ENCODE measurements around the gene COX20.

COX20 gene

GRCh38 chr1:244869364-244869827 is 33.9 kb downstream of the COX20 start:
- no peak overlapping the region for H3K9ac ChIP-seq (ENCODE audit: low read length)
- H3K4me2 ChIP-seq (ENCODE audit: low read depth, low read length, poor library complexity, severe bottlenecking): no peak overlapping the region
- H3K79me2 ChIP-seq (ENCODE audit: insufficient read depth, low read length): no peaks in the 10 kb centered on the region
- 0 out of 2 replicates have a peak, but pooled peaks cover 13% of the 10 kb centered on the region for H3F3A ChIP-seq (ENCODE audit: insufficient read depth)
- no peaks in the 10 kb centered on the region for H3K9me2 ChIP-seq (replicated peaks; ENCODE audit: insufficient read depth, low read length)
- no peak overlapping the region for H3K4me3 ChIP-seq (ENCODE audit: insufficient read depth, low read length, poor library complexity, severe bottlenecking)
- H3K36me3 ChIP-seq (ENCODE audit: low read length): no peaks in the 10 kb centered on the region
- H3K9me3 ChIP-seq (ENCODE audit: insufficient read depth, low read length): no peaks in the 10 kb centered on the region
- no peak overlapping the region for H3K27ac ChIP-seq (ENCODE audit: low read depth, low read length)
- no peak overlapping the region for H2AFZ ChIP-seq (ENCODE audit: low read depth, low read length, severe bottlenecking)
- H3K27me3 ChIP-seq (ENCODE audit: low read length): no peaks in the 10 kb centered on the region
- TF ChIP-seq EZH2phosphoT487 (conservative IDR thresholded peaks at IDR 0.05; ENCODE audit: low read length) (no peak), CTCF (IDR thresholded peaks at IDR 0.05; ENCODE audit: insufficient read depth, low read length, poor library complexity, severe bottlenecking) (no peak)
- no peaks in the 10 kb centered on the region for H4K20me1 ChIP-seq (ENCODE audit: low read depth, low read length)

DNA sequence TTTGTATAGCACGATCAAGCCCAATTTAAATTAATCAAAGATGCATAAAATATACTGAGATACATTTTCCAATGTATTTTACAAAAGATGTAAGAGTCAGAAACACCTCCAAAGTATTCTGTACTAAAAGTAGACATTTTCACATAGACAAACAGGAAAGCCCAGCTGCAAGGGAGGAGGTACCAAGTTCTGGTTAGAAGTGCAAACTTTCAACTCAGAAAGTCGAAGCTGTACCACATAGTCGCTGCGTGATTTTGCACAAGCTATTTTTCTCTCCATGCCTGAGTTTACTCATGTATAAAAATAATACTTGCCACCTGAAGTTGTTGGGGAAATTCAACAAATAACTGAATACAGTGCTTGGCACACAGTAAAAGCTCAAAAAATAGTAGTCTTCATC is 34.5 kb downstream of the COX20 start:
- H3K36me3 ChIP-seq (ENCODE audit: low read length): no peaks in the 10 kb centered on the region
- H3K27me3 ChIP-seq (ENCODE audit: low read length): no peaks in the 10 kb centered on the region
- no peaks in the 10 kb centered on the region for H3K9me2 ChIP-seq (replicated peaks; ENCODE audit: insufficient read depth, low read length)
- no peaks in the 10 kb centered on the region for H3K9me3 ChIP-seq (ENCODE audit: insufficient read depth, low read length)
- no peaks in the 10 kb centered on the region for H3K79me2 ChIP-seq (ENCODE audit: insufficient read depth, low read length)
- no peaks in the 10 kb centered on the region for H4K20me1 ChIP-seq (ENCODE audit: low read depth, low read length)
- TF ChIP-seq CTCF (IDR thresholded peaks at IDR 0.05; ENCODE audit: insufficient read depth, low read length, poor library complexity, severe bottlenecking) (no peak), EZH2phosphoT487 (conservative IDR thresholded peaks at IDR 0.05; ENCODE audit: low read length) (no peak)
- no peak overlapping the region for H3K9ac ChIP-seq (ENCODE audit: low read length)
- H3K4me3 ChIP-seq (ENCODE audit: insufficient read depth, low read length, poor library complexity, severe bottlenecking): no peak overlapping the region
- H3K4me2 ChIP-seq (ENCODE audit: low read depth, low read length, poor library complexity, severe bottlenecking): no peak overlapping the region
- no peak overlapping the region for H2AFZ ChIP-seq (ENCODE audit: low read depth, low read length, severe bottlenecking)
- H3K27ac ChIP-seq (ENCODE audit: low read depth, low read length): no peak overlapping the region
- H3F3A ChIP-seq (ENCODE audit: insufficient read depth): 0 out of 2 replicates have a peak, but pooled peaks cover 13% of the 10 kb centered on the region

GRCh38 chr1:244874974-244875579 is 39.6 kb downstream of the COX20 start:
- no peaks in the 10 kb centered on the region for H3K36me3 ChIP-seq (ENCODE audit: low read length)
- no peaks in the 10 kb centered on the region for H3K27me3 ChIP-seq (ENCODE audit: low read length)
- no peaks in the 10 kb centered on the region for H3K79me2 ChIP-seq (ENCODE audit: insufficient read depth, low read length)
- TF ChIP-seq EZH2phosphoT487 (conservative IDR thresholded peaks at IDR 0.05; ENCODE audit: low read length) (no peak), CTCF (IDR thresholded peaks at IDR 0.05; ENCODE audit: insufficient read depth, low read length, poor library complexity, severe bottlenecking) (no peak)
- no peaks in the 10 kb centered on the region for H4K20me1 ChIP-seq (ENCODE audit: low read depth, low read length)
- no peak overlapping the region for H3K4me2 ChIP-seq (ENCODE audit: low read depth, low read length, poor library complexity, severe bottlenecking)
- H2AFZ ChIP-seq (ENCODE audit: low read depth, low read length, severe bottlenecking): no peak overlapping the region
- H3K9me2 ChIP-seq (replicated peaks; ENCODE audit: insufficient read depth, low read length): no peaks in the 10 kb centered on the region
- H3K9ac ChIP-seq (ENCODE audit: low read length): no peak overlapping the region
- H3K27ac ChIP-seq (ENCODE audit: low read depth, low read length): no peak overlapping the region
- no peak overlapping the region for H3K4me3 ChIP-seq (ENCODE audit: insufficient read depth, low read length, poor library complexity, severe bottlenecking)
- no peaks in the 10 kb centered on the region for H3F3A ChIP-seq (ENCODE audit: insufficient read depth)
- no peaks in the 10 kb centered on the region for H3K9me3 ChIP-seq (ENCODE audit: insufficient read depth, low read length)

All from SU-DHL-6 (cell line).